WTC11 (cell line): ENCODE data around the gene CORO1C. TPM values are rescaled to one million over a fixed set of nuclear protein-coding genes. Genes with fewer than 3 reads are reported as not detected.

Source experiments
- ATAC-seq: fragments of 200-7000 bp; cut with Tn5 transposase; 2 replicates; pipeline ENCODE4 v1.10.0; 2021; ENCODE audit warnings: mild to moderate bottlenecking, moderate library complexity
- CTCF ChIA-PET: fragments of 300-600 bp; sonication (Branson Sonifier 250); formaldehyde crosslinking; loops from one replicate; lab custom pipeline; 2021; ENCODE audit warnings: antibody characterized with exemption; lab: Charles Lee
- POLR2A ChIA-PET: fragments of 350-600 bp; sonication (Branson Sonifier 250); formaldehyde crosslinking; loops from one replicate; lab custom pipeline; 2021; ENCODE audit warnings: antibody characterized with exemption; lab: Charles Lee
- DNase-seq: peaks from one replicate; pipeline ENCODE4 v3.0.0; 2021; ENCODE audit warnings: low spot score
- H3K27ac Mint-ChIP-seq: 2 replicates; pipeline ENCODE4 v1.8.0; 2021; ENCODE audit warnings: mixed read lengths
- H3K27me3 Mint-ChIP-seq: 2 replicates; pipeline ENCODE4 v1.8.0; 2021; ENCODE audit warnings: low read depth, mild to moderate bottlenecking, moderate library complexity, mixed read lengths
- H3K36me3 Mint-ChIP-seq: 2 replicates; pipeline ENCODE4 v1.8.0; 2021; ENCODE audit warnings: mixed read lengths
- H3K4me1 Mint-ChIP-seq: 2 replicates; pipeline ENCODE4 v1.8.0; 2022; ENCODE audit warnings: mixed read lengths
- H3K4me3 Mint-ChIP-seq: 2 replicates; pipeline ENCODE4 v1.8.0; 2021; ENCODE audit warnings: mild to moderate bottlenecking, moderate library complexity, mixed read lengths
- H3K9me3 Mint-ChIP-seq: 2 replicates; pipeline ENCODE4 v1.8.0; 2021; ENCODE audit warnings: mixed read lengths
- AR ChIP-seq: fragments of 250-450 bp; sonication (Bioruptor Pico); IDR thresholded peaks from 2 replicates; pipeline ENCODE4 v1.9.0; 2021; ENCODE audit warnings: mild to moderate bottlenecking
- ATF1 ChIP-seq: sonication (generic); formaldehyde crosslinking; IDR thresholded peaks from 2 replicates; pipeline ENCODE4 v1.8.1; 2023; ENCODE audit warnings: mild to moderate bottlenecking, moderate library complexity, missing genetic modification reagents
- CREM ChIP-seq: sonication (generic); formaldehyde crosslinking; IDR thresholded peaks from 2 replicates; pipeline ENCODE4 v1.8.1; 2022; ENCODE audit warnings: mild to moderate bottlenecking, missing genetic modification reagents, moderate library complexity
- FOXJ3 ChIP-seq: sonication (generic); formaldehyde crosslinking; IDR thresholded peaks from 2 replicates; pipeline ENCODE4 v1.9.0; 2021; ENCODE audit warnings: missing genetic modification reagents, mild to moderate bottlenecking, borderline replicate concordance
- FOXP1 ChIP-seq: sonication (generic); formaldehyde crosslinking; IDR thresholded peaks from 2 replicates; pipeline ENCODE4 v1.8.0; 2022; ENCODE audit warnings: missing genetic modification reagents, mild to moderate bottlenecking, moderate library complexity, borderline replicate concordance
- MLX ChIP-seq: sonication (generic); formaldehyde crosslinking; IDR thresholded peaks from 2 replicates; pipeline ENCODE4 v1.8.1; 2023; ENCODE audit warnings: mild to moderate bottlenecking, missing genetic modification reagents, moderate library complexity
- OVOL2 ChIP-seq: fragments of 250-450 bp; sonication (Bioruptor Pico); IDR thresholded peaks from 2 replicates; pipeline ENCODE4 v1.9.0; 2021; ENCODE audit warnings: mild to moderate bottlenecking, borderline replicate concordance
- PRRX2 ChIP-seq: fragments of 250-450 bp; sonication (Bioruptor Pico); IDR thresholded peaks from 2 replicates; pipeline ENCODE4 v1.8.0; 2021; ENCODE audit warnings: mild to moderate bottlenecking
- RORB ChIP-seq: fragments of 250-450 bp; sonication (Bioruptor Pico); IDR thresholded peaks from 2 replicates; pipeline ENCODE4 v1.9.0; 2021; ENCODE audit warnings: mild to moderate bottlenecking
- SMAD3 ChIP-seq: sonication (generic); formaldehyde crosslinking; IDR thresholded peaks from 2 replicates; pipeline ENCODE4 v1.8.0; 2022; ENCODE audit warnings: missing genetic modification reagents, mild to moderate bottlenecking, borderline replicate concordance
- TCF7 ChIP-seq: sonication (generic); formaldehyde crosslinking; IDR thresholded peaks from 2 replicates; pipeline ENCODE4 v1.8.0; 2022; ENCODE audit warnings: mild to moderate bottlenecking, low read depth, missing genetic modification reagents, moderate library complexity
- TP53 ChIP-seq: sonication (generic); formaldehyde crosslinking; IDR thresholded peaks from 2 replicates; pipeline ENCODE4 v1.8.1; 2023; ENCODE audit warnings: mild to moderate bottlenecking, missing genetic modification reagents
- ZNF281 ChIP-seq: sonication (generic); formaldehyde crosslinking; IDR thresholded peaks from 2 replicates; pipeline ENCODE4 v1.8.0; 2023; ENCODE audit warnings: mild to moderate bottlenecking, missing genetic modification reagents
- total RNA-seq: library from RNA; stranded (reverse); gene quantifications from 3 replicates; pipeline ENCODE4 v1.2.3, GENCODE V29; 2021
- TF ChIP-seq, protein P1 (sequence below): sonication (generic); formaldehyde crosslinking; conservative IDR thresholded peaks from 2 replicates; pipeline ENCODE4 v1.8.1; 2022; ENCODE audit warnings: mild to moderate bottlenecking, missing genetic modification reagents
- TF ChIP-seq, protein P2 (sequence below): sonication (generic); formaldehyde crosslinking; IDR thresholded peaks from 2 replicates; pipeline ENCODE4 v1.8.1; 2023; ENCODE audit warnings: mild to moderate bottlenecking, missing genetic modification reagents, borderline replicate concordance
- TF ChIP-seq, protein P3 (sequence below): fragments of 250-450 bp; sonication (Bioruptor Pico); IDR thresholded peaks from 2 replicates; pipeline ENCODE4 v1.8.0; 2021; ENCODE audit warnings: mild to moderate bottlenecking

CORO1C gene
- total RNA-seq, 1 experiment from 2014 or later: 113 TPM

DNA sequence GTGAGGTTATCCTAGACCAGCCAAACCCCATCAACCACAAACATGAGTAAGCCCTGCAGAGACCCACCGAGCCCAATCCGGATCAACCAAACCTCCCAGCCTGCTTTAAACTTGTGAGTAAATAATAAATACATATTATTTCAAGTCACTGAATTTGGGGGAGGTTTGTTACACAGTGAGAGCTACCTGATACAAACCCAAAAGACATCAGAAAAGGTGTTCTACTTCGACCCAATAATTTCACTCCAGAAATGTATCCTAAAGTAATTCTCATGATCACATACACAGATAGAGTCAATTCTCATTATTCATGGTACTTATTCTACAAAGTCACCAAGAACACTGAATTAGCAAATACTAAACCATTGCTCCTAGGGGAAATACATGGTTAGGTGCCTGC is 16.2 kb upstream of the CORO1C start:
- no peak overlapping the region for H3K27ac Mint-ChIP-seq
- no peaks in the 10 kb centered on the region for H3K4me1 Mint-ChIP-seq
- POLR2A ChIA-PET: no interaction called here

More for the DNA sequence above, 16.2 kb upstream of the CORO1C start:
- DNase-seq (no peak), ATAC-seq (no peak)
- H3K36me3 Mint-ChIP-seq: peaks cover 2% of the 10 kb centered on the region; the same call in 1 of the 2 replicates
- peaks cover 6% of the 10 kb centered on the region for H3K9me3 Mint-ChIP-seq
- TF ChIP-seq FOXP1 (CRISPR knock-in tag) (no peak), PRRX2 (CRISPR knock-in tag) (no peak), FOXJ3 (CRISPR knock-in tag) (no peak), TP53 (CRISPR knock-in tag) (no peak), TCF7 (CRISPR knock-in tag) (no peak), ATF1 (CRISPR knock-in tag) (no peak), RORB (CRISPR knock-in tag) (no peak), MLX (CRISPR knock-in tag) (no peak), OVOL2 (CRISPR knock-in tag) (no peak), ZNF281 (CRISPR knock-in tag) (no peak), CREM (CRISPR knock-in tag) (no peak), AR (CRISPR knock-in tag) (no peak), SMAD3 (CRISPR knock-in tag) (no peak)
- TF ChIP-seq, protein P1, sequence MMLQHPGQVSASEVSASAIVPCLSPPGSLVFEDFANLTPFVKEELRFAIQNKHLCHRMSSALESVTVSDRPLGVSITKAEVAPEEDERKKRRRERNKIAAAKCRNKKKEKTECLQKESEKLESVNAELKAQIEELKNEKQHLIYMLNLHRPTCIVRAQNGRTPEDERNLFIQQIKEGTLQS: no peak
- TF ChIP-seq, protein P2, sequence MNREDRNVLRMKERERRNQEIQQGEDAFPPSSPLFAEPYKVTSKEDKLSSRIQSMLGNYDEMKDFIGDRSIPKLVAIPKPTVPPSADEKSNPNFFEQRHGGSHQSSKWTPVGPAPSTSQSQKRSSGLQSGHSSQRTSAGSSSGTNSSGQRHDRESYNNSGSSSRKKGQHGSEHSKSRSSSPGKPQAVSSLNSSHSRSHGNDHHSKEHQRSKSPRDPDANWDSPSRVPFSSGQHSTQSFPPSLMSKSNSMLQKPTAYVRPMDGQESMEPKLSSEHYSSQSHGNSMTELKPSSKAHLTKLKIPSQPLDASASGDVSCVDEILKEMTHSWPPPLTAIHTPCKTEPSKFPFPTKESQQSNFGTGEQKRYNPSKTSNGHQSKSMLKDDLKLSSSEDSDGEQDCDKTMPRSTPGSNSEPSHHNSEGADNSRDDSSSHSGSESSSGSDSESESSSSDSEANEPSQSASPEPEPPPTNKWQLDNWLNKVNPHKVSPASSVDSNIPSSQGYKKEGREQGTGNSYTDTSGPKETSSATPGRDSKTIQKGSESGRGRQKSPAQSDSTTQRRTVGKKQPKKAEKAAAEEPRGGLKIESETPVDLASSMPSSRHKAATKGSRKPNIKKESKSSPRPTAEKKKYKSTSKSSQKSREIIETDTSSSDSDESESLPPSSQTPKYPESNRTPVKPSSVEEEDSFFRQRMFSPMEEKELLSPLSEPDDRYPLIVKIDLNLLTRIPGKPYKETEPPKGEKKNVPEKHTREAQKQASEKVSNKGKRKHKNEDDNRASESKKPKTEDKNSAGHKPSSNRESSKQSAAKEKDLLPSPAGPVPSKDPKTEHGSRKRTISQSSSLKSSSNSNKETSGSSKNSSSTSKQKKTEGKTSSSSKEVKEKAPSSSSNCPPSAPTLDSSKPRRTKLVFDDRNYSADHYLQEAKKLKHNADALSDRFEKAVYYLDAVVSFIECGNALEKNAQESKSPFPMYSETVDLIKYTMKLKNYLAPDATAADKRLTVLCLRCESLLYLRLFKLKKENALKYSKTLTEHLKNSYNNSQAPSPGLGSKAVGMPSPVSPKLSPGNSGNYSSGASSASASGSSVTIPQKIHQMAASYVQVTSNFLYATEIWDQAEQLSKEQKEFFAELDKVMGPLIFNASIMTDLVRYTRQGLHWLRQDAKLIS (CRISPR knock-in tag): no peak
- TF ChIP-seq, protein P3, sequence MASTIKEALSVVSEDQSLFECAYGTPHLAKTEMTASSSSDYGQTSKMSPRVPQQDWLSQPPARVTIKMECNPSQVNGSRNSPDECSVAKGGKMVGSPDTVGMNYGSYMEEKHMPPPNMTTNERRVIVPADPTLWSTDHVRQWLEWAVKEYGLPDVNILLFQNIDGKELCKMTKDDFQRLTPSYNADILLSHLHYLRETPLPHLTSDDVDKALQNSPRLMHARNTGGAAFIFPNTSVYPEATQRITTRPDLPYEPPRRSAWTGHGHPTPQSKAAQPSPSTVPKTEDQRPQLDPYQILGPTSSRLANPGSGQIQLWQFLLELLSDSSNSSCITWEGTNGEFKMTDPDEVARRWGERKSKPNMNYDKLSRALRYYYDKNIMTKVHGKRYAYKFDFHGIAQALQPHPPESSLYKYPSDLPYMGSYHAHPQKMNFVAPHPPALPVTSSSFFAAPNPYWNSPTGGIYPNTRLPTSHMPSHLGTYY (CRISPR knock-in tag): no peak
- H3K4me3 Mint-ChIP-seq: no peak overlapping the region
- CTCF ChIA-PET: no interaction called here
- H3K27me3 Mint-ChIP-seq: no peaks in the 10 kb centered on the region
